OCI-LY7 (cell line): ENCODE data around the gene SEMA5A. TPM values are rescaled to one million over a fixed set of nuclear protein-coding genes. Genes with fewer than 3 reads are reported as not detected.

Source experiments
- BruUV-seq: library from RNA; stranded (reverse); fragments of 400-500 nt; replicated peaks from 2 replicates; lab custom pipeline; 2021; lab: Mats Ljungman, UMichigan
- CTCF ChIA-PET: fragments of 300-600 bp; sonication (Branson Sonifier 250); formaldehyde crosslinking; loops from one replicate; lab custom pipeline; 2022; ENCODE audit warnings: antibody characterized with exemption; ENCODE audit not compliant: unreplicated experiment; lab: Charles Lee
- POLR2A ChIA-PET: fragments of 300-600 bp; sonication (Branson Sonifier 250); formaldehyde crosslinking; loops from one replicate; lab custom pipeline; 2022; ENCODE audit warnings: antibody characterized with exemption; lab: Charles Lee
- DNase-seq: peaks from one replicate; pipeline ENCODE4 v3.0.0-alpha.2; 2015; ENCODE audit warnings: low spot score
- H2AFZ ChIP-seq: fragments of 200-600 bp; sonication (generic), shearing (Covaris generic); 2 replicates; pipeline ENCODE4 v1.6.1; 2014; ENCODE audit warnings: mild to moderate bottlenecking, antibody characterized with exemption, low read length, moderate library complexity
- H3K27ac ChIP-seq: fragments of 200-600 bp; sonication (generic); 2 replicates; pipeline ENCODE4 v1.5.1; 2014; ENCODE audit warnings: mixed run types, low read depth, mild to moderate bottlenecking, moderate library complexity, low read length, inconsistent platforms; ENCODE audit not compliant: poor library complexity, severe bottlenecking
- H3K36me3 ChIP-seq: fragments of 200-600 bp; sonication (generic); 2 replicates; pipeline ENCODE4 v1.6.1; 2014; ENCODE audit warnings: mild to moderate bottlenecking, antibody characterized with exemption, low read length, moderate library complexity, mixed read lengths; ENCODE audit not compliant: insufficient read depth
- H3K4me1 ChIP-seq: fragments of 200-600 bp; sonication (generic); 2 replicates; pipeline ENCODE4 v1.5.1; 2014; ENCODE audit warnings: mild to moderate bottlenecking, low read length; ENCODE audit not compliant: insufficient read depth, poor library complexity, severe bottlenecking
- H3K4me2 ChIP-seq: fragments of 200-600 bp; sonication (generic); 2 replicates; pipeline ENCODE4 v1.6.1; 2014; ENCODE audit warnings: mild to moderate bottlenecking, low read length
- H3K4me3 ChIP-seq: fragments of 200-600 bp; sonication (generic); 2 replicates; pipeline ENCODE4 v1.5.1; 2014; ENCODE audit warnings: mild to moderate bottlenecking, low read depth, low read length; ENCODE audit not compliant: poor library complexity, severe bottlenecking
- H3K79me2 ChIP-seq: fragments of 200-600 bp; sonication (generic); 2 replicates; pipeline ENCODE4 v1.6.1; 2016; ENCODE audit warnings: low read depth, mild to moderate bottlenecking, low read length, moderate library complexity, mixed read lengths; ENCODE audit not compliant: insufficient read depth
- H3K9me2 ChIP-seq: fragments of 200-600 bp; sonication (generic); 2 replicates; pipeline ENCODE4 v1.6.1; 2016; ENCODE audit warnings: mild to moderate bottlenecking, low read length, mixed read lengths; ENCODE audit not compliant: insufficient read depth
- H3K9me3 ChIP-seq: fragments of 200-600 bp; sonication (generic); 2 replicates; pipeline ENCODE4 v1.6.1; 2014; ENCODE audit warnings: mild to moderate bottlenecking, mixed run types, low read length, mixed read lengths
- H4K20me1 ChIP-seq: fragments of 200-600 bp; sonication (generic); 2 replicates; pipeline ENCODE4 v1.6.1; 2014; ENCODE audit warnings: mild to moderate bottlenecking, antibody characterized with exemption, low read length, moderate library complexity, mixed read lengths; ENCODE audit not compliant: insufficient read depth
- EZH2phosphoT487 ChIP-seq: fragments of 200-600 bp; sonication (generic); IDR thresholded peaks from 2 replicates; pipeline ENCODE4 v1.6.1; 2018; ENCODE audit warnings: low read depth, borderline replicate concordance, mild to moderate bottlenecking, mixed run types, antibody characterized with exemption, low read length, moderate library complexity, mixed read lengths
- intact Hi-C: fragments of 100-400 bp; cut with micrococcal nuclease; formaldehyde crosslinking; loops from one replicate; pipeline ENCODE4 v1.10.0; 2022; ENCODE audit not compliant: unreplicated experiment
- total RNA-seq, 2 experiments: library from RNA; depleted of rRNA in 1 of 2; stranded (reverse); fragments of >200 nt in 1 of 2; shearing (Covaris generic) in 1 of 2; gene quantifications; 2 replicates each; pipeline ENCODE4 v1.2.3, GENCODE V29; 2014 to 2022
- TF ChIP-seq, protein P1 (sequence below): fragments of 200-600 bp; sonication (generic); conservative IDR thresholded peaks from 2 replicates; pipeline ENCODE4 v1.5.1; 2014; ENCODE audit warnings: mild to moderate bottlenecking, antibody characterized with exemption, low read length, moderate library complexity, mixed read lengths

SEMA5A gene
- total RNA-seq, 2 experiments from 2014 or later: not detected

GRCh38 chr5:9498541-9499497 is 47.1 kb downstream of the SEMA5A start:
- BruUV-seq: no TSS peak

GRCh38 chr5:9497347-9497746 is 48.5 kb downstream of the SEMA5A start:
- no peaks in the 10 kb centered on the region for H3K4me1 ChIP-seq
- TF ChIP-seq, protein P1, sequence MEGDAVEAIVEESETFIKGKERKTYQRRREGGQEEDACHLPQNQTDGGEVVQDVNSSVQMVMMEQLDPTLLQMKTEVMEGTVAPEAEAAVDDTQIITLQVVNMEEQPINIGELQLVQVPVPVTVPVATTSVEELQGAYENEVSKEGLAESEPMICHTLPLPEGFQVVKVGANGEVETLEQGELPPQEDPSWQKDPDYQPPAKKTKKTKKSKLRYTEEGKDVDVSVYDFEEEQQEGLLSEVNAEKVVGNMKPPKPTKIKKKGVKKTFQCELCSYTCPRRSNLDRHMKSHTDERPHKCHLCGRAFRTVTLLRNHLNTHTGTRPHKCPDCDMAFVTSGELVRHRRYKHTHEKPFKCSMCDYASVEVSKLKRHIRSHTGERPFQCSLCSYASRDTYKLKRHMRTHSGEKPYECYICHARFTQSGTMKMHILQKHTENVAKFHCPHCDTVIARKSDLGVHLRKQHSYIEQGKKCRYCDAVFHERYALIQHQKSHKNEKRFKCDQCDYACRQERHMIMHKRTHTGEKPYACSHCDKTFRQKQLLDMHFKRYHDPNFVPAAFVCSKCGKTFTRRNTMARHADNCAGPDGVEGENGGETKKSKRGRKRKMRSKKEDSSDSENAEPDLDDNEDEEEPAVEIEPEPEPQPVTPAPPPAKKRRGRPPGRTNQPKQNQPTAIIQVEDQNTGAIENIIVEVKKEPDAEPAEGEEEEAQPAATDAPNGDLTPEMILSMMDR: no peak
- TF ChIP-seq EZH2phosphoT487: no peak
- H3K27ac ChIP-seq: no peak overlapping the region
- no peak overlapping the region for H3K4me3 ChIP-seq
- ChIA-PET CTCF (no interaction called here), POLR2A (no interaction called here)
- no peaks in the 10 kb centered on the region for H3K79me2 ChIP-seq
- no peak overlapping the region for H3K4me2 ChIP-seq
- no peak overlapping the region for H2AFZ ChIP-seq
- no peak for DNase-seq
- H3K9me3 ChIP-seq: no peaks in the 10 kb centered on the region
- H3K36me3 ChIP-seq: no peaks in the 10 kb centered on the region
- no peaks in the 10 kb centered on the region for H4K20me1 ChIP-seq
- BruUV-seq: no TSS peak
- H3K9me2 ChIP-seq: no peaks in the 10 kb centered on the region
- intact Hi-C loops: no loop called here

More at GRCh38 chr5:9498541-9499497, 47.1 kb downstream of the SEMA5A start:
- Histone ChIP-seq H3K9me3 (no peaks in the 10 kb centered on the region), H3K27ac (no peak overlapping the region), H3K4me1 (no peaks in the 10 kb centered on the region), H4K20me1 (no peaks in the 10 kb centered on the region), H3K4me2 (no peak overlapping the region), H3K9me2 (no peaks in the 10 kb centered on the region), H3K36me3 (no peaks in the 10 kb centered on the region), H3K79me2 (no peaks in the 10 kb centered on the region), H3K4me3 (no peak overlapping the region), H2AFZ (no peak overlapping the region)
- peak; percentile 1 for DNase-seq
- POLR2A ChIA-PET: interaction anchor here (0.6 kb wide), 1 partner anchor 19 kb away, joined by 4 read pairs; no protein-coding TSS in a partner anchor
- intact Hi-C loops: no loop called here
- TF ChIP-seq EZH2phosphoT487: no peak
- TF ChIP-seq, protein P1: peak; percentile 60; the same call in 1 of the 2 replicates
- CTCF ChIA-PET: no interaction called here

GRCh38 chr5:9496801-9497200 is 49.1 kb downstream of the SEMA5A start:
- TF ChIP-seq EZH2phosphoT487: no peak
- TF ChIP-seq, protein P1: no peak
- H3K79me2 ChIP-seq: no peaks in the 10 kb centered on the region
- no peak for DNase-seq
- no peak overlapping the region for H3K27ac ChIP-seq
- no peaks in the 10 kb centered on the region for H3K9me3 ChIP-seq
- no peak overlapping the region for H3K4me3 ChIP-seq
- H3K36me3 ChIP-seq: no peaks in the 10 kb centered on the region
- intact Hi-C loops: no loop called here
- BruUV-seq: no TSS peak
- ChIA-PET CTCF (no interaction called here), POLR2A (no interaction called here)
- no peak overlapping the region for H3K4me2 ChIP-seq
- no peak overlapping the region for H2AFZ ChIP-seq
- H4K20me1 ChIP-seq: no peaks in the 10 kb centered on the region
- no peaks in the 10 kb centered on the region for H3K9me2 ChIP-seq
- no peaks in the 10 kb centered on the region for H3K4me1 ChIP-seq
